Nephron progenitor cell (in vitro differentiated cells): ENCODE results near the gene CAMTA1.

Experiments used
- DNase-seq: peaks from one replicate; pipeline ENCODE4 v3.0.0; 2021
- H3K27ac Mint-ChIP-seq: 2 replicates; pipeline ENCODE4 v1.8.0; 2021; ENCODE audit warnings: mild to moderate bottlenecking, moderate library complexity, mixed read lengths
- H3K27me3 Mint-ChIP-seq: 2 replicates; pipeline ENCODE4 v1.8.0; 2021; ENCODE audit warnings: mild to moderate bottlenecking, low read depth, mixed read lengths; ENCODE audit not compliant: poor library complexity
- H3K36me3 Mint-ChIP-seq: 2 replicates; pipeline ENCODE4 v1.8.0; 2021; ENCODE audit warnings: low read depth, mixed read lengths
- H3K4me1 Mint-ChIP-seq: 2 replicates; pipeline ENCODE4 v1.8.0; 2021; ENCODE audit warnings: mixed read lengths
- H3K4me3 Mint-ChIP-seq: 2 replicates; pipeline ENCODE4 v1.8.0; 2021; ENCODE audit warnings: mild to moderate bottlenecking, moderate library complexity, mixed read lengths
- H3K9me3 Mint-ChIP-seq: 2 replicates; pipeline ENCODE4 v1.8.0; 2021; ENCODE audit warnings: mild to moderate bottlenecking, moderate library complexity, mixed read lengths
- TF ChIP-seq, protein P1 (sequence below): fragments of 200-600 bp; sonication (generic); IDR thresholded peaks from 2 replicates; pipeline ENCODE4 v1.5.0; 2021; ENCODE audit warnings: antibody characterized with exemption

The CAMTA1 gene

DNA sequence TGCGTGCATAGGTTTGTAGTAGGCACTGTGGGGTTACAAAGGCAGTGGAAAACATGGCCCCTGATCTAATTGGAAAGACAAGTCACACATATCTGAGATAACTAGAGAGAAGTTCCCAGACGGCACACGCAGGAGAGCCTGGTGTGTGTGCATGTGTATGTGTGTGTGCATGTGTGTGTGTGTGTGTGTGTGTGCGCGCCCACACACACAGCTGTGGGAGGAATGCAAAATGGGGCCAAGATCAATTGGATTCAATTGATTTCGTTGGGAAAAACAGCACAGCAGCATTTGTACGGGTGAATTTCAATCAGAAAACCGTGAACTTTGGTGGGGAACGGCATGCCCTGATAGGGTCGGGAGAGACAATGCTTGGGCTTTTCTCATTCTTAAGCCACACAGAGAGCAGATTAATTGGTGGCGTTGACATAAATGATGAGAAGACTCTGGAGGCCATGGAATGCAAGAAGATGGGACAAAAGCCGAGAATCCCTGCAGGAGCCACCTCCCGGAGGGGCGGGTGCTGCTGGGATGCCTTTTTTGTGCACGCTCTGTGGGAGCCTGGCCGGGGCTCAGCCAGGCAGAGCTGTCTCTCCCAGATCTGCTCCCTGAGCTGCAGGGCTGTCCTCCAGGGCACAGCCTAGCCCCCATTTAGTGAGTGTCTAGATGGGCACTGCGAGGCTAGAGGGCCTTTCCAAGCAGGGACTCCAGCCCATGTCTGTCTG lies 322.0 kb downstream of the CAMTA1 start:
- no peak for DNase-seq
- Mint-ChIP-seq H3K27ac (no peak overlapping the region), H3K4me3 (no peak overlapping the region), H3K9me3 (peaks cover 7% of the 10 kb centered on the region), H3K36me3 (no peaks in the 10 kb centered on the region), H3K4me1 (peaks cover 11% of the 10 kb centered on the region), H3K27me3 (peaks cover 2% of the 10 kb centered on the region)
- TF ChIP-seq, protein P1, sequence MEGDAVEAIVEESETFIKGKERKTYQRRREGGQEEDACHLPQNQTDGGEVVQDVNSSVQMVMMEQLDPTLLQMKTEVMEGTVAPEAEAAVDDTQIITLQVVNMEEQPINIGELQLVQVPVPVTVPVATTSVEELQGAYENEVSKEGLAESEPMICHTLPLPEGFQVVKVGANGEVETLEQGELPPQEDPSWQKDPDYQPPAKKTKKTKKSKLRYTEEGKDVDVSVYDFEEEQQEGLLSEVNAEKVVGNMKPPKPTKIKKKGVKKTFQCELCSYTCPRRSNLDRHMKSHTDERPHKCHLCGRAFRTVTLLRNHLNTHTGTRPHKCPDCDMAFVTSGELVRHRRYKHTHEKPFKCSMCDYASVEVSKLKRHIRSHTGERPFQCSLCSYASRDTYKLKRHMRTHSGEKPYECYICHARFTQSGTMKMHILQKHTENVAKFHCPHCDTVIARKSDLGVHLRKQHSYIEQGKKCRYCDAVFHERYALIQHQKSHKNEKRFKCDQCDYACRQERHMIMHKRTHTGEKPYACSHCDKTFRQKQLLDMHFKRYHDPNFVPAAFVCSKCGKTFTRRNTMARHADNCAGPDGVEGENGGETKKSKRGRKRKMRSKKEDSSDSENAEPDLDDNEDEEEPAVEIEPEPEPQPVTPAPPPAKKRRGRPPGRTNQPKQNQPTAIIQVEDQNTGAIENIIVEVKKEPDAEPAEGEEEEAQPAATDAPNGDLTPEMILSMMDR: no peak

DNA sequence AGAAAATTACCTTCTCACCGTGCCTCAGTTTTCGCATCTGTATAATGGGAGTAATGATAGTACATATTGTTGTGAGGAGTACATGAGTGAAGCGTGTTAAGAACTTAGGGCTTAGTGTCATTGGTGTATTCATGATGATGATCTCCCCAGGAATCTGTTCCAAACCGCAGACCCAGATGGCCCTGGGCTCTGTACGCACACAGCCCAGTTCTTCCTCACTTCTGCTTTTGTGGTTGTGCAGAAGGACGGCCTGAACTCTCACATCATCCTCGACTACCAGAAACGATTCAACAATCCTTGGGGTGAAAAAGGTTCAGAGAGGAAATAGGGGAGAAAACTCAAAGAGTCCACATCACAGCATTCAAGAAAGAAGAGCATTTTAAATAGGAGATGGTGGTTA lies 323.0 kb downstream of the CAMTA1 start:
- H3K4me3 Mint-ChIP-seq: no peak overlapping the region
- no peak for DNase-seq
- H3K9me3 Mint-ChIP-seq: peaks cover 8% of the 10 kb centered on the region
- TF ChIP-seq, protein P1: no peak
- H3K27me3 Mint-ChIP-seq: peaks cover 5% of the 10 kb centered on the region
- H3K4me1 Mint-ChIP-seq: peaks cover 20% of the 10 kb centered on the region
- H3K27ac Mint-ChIP-seq: no peak overlapping the region
- H3K36me3 Mint-ChIP-seq: no peaks in the 10 kb centered on the region

DNA sequence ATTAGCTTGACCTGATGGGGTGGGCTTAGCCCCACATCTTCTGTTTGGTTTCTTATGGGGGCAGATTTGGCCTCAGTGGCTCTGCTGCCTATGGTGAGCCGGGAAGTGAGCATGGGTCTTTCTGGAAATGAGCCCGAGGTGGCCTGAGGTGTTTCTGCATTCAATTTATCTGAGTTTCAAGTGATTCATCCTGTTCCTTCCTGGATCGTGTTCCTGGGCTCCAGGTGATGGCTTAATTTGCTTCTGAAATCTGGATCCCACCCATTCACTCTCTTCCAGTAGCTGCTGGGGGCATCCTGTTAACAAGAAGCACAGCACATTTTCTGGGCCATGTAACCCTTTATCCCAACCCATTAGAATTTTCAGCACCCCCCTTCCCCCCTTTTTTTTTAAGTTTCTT lies 324.6 kb downstream of the CAMTA1 start:
- no peak for DNase-seq
- Mint-ChIP-seq H3K27me3 (peaks cover 5% of the 10 kb centered on the region), H3K4me1 (peaks cover 21% of the 10 kb centered on the region), H3K36me3 (no peaks in the 10 kb centered on the region), H3K27ac (no peak overlapping the region), H3K4me3 (no peak overlapping the region), H3K9me3 (peaks cover 18% of the 10 kb centered on the region)
- TF ChIP-seq, protein P1: no peak

DNA sequence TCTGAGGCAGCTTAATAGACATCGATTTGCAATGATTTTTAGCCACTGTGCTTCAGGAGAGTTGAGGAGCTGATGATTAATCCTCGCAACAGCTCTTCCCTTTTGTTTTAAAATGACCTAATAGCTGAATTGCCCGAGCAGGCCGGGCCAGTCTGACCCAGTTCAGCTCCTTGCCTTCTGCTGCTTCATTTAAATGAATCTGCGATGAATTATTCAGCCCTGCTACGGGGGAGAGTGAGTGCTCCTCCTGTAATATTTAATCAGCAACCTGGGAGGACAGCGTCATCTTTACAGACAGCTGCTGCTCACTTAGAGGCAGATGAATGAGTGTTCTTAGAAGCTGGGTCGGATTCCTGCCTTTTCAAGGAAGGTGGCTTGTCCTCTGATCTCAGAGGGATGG lies 325.1 kb downstream of the CAMTA1 start:
- H3K4me1 Mint-ChIP-seq: peaks cover 21% of the 10 kb centered on the region
- no peak overlapping the region for H3K27ac Mint-ChIP-seq
- TF ChIP-seq, protein P1: no peak
- no peak overlapping the region for H3K4me3 Mint-ChIP-seq
- peaks cover 5% of the 10 kb centered on the region for H3K27me3 Mint-ChIP-seq
- H3K9me3 Mint-ChIP-seq: peaks cover 18% of the 10 kb centered on the region
- no peaks in the 10 kb centered on the region for H3K36me3 Mint-ChIP-seq
- DNase-seq: no peak

DNA sequence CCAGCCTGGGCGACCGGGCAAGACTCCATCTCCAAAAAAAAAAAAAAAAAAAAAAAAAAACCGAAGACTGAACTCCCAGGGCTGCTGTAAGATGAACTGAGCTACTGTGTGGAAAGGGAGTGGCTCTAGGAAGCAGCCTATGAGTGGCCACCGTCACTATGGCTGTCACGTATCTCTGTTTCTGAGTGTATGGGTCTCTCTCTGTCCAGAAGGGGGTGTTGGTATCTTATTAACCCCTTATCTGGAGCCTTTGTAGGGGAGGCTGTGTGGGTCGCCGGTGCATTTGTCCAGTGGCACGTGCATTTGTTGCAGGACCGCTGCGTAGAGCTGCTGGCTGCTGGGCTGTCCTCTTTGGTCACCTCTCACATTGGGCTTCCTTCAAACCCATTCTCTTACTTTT lies 326.6 kb downstream of the CAMTA1 start:
- no peak overlapping the region for H3K27ac Mint-ChIP-seq
- peaks cover 19% of the 10 kb centered on the region for H3K4me1 Mint-ChIP-seq

More for the DNA sequence above, 326.6 kb downstream of the CAMTA1 start:
- no peak for DNase-seq
- H3K27me3 Mint-ChIP-seq: peaks cover 7% of the 10 kb centered on the region
- H3K9me3 Mint-ChIP-seq: peaks cover 28% of the 10 kb centered on the region
- peaks cover 8% of the 10 kb centered on the region for H3K36me3 Mint-ChIP-seq
- H3K4me3 Mint-ChIP-seq: no peak overlapping the region
- TF ChIP-seq, protein P1: no peak
